K562 (cell line): Measurements from ENCODE around the gene POLD4. TPM values are rescaled to one million over a fixed set of nuclear protein-coding genes. Genes with fewer than 3 reads are reported as not detected.

Experiments
- ARID3B ChIP-seq: fragments of 250-450 bp; sonication (Bioruptor Pico); IDR thresholded peaks from 2 replicates; pipeline ENCODE4 v1.4.0; 2020; ENCODE audit warnings: borderline replicate concordance
- ATF2 ChIP-seq: sonication (generic); formaldehyde crosslinking; IDR thresholded peaks from 2 replicates; pipeline ENCODE4 v1.8.1; 2022; ENCODE audit warnings: missing genetic modification reagents
- ATF4 ChIP-seq: fragments of 450-650 bp; formaldehyde crosslinking; IDR thresholded peaks from 2 replicates; pipeline ENCODE4 v1.4.0; 2022; ENCODE audit warnings: mild to moderate bottlenecking, moderate library complexity
- ELK3 ChIP-seq: fragments of 450-650 bp; formaldehyde crosslinking; IDR thresholded peaks from 2 replicates; pipeline ENCODE4 v1.4.0; 2020; ENCODE audit warnings: mild to moderate bottlenecking
- ESRRB ChIP-seq: fragments of 250-450 bp; sonication (Bioruptor Pico); IDR thresholded peaks from 2 replicates; pipeline ENCODE4 v1.5.0; 2020; ENCODE audit warnings: mild to moderate bottlenecking, moderate library complexity, borderline replicate concordance
- FOXK2 ChIP-seq, 2 experiments: fragments of 450-650 bp; IDR thresholded peaks in 1 of 2; conservative IDR thresholded peaks in 1 of 2; 2 replicates each; pipeline ENCODE4 v1.6.1; 2016; ENCODE audit warnings: low read depth in 2 of 2, mild to moderate bottlenecking in 1 of 2
- HBP1 ChIP-seq: fragments of 450-650 bp; formaldehyde crosslinking; IDR thresholded peaks from 2 replicates; pipeline ENCODE4 v1.4.0; 2022; ENCODE audit warnings: missing genetic modification characterization
- HNRNPUL1 ChIP-seq: fragments of 200-400 bp; formaldehyde crosslinking; IDR thresholded peaks from 2 replicates; pipeline ENCODE4 v1.6.1; 2017; ENCODE audit warnings: low read length
- KDM4B ChIP-seq, 2 experiments: fragments of 450-650 bp in 1 of 2; sonication (generic) in 1 of 2; IDR thresholded peaks; 2 replicates each; pipeline ENCODE4 v1.6.1; 2016 to 2017; ENCODE audit warnings: borderline replicate concordance in 2 of 2, antibody characterized with exemption in 1 of 2, low read depth in 1 of 2, mild to moderate bottlenecking in 1 of 2
- MBD2 ChIP-seq: sonication (generic); IDR thresholded peaks from 2 replicates; pipeline ENCODE4 v1.6.1; 2016; ENCODE audit warnings: low read depth, borderline replicate concordance
- MYNN ChIP-seq, 2 experiments: sonication (generic); formaldehyde crosslinking in 1 of 2; IDR thresholded peaks; 2 replicates each; pipeline versions ENCODE4 v1.5.0 to v1.6.1; 2016 to 2020; ENCODE audit warnings: antibody characterized with exemption in 1 of 2, missing genetic modification reagents in 1 of 2
- NUFIP1 ChIP-seq: fragments of 450-650 bp; IDR thresholded peaks from 2 replicates; pipeline ENCODE4 v1.6.1; 2018; ENCODE audit not compliant: partially characterized antibody
- RBM22 ChIP-seq: fragments of 200-400 bp; formaldehyde crosslinking; IDR thresholded peaks from 2 replicates; pipeline ENCODE4 v1.6.1; 2018; ENCODE audit warnings: low read length, low read depth; ENCODE audit not compliant: poor library complexity, severe bottlenecking
- RBM39 ChIP-seq: fragments of 200-400 bp; formaldehyde crosslinking; optimal IDR thresholded peaks from 2 replicates; pipeline ENCODE3; 2018; ENCODE audit warnings: low read depth, low read length
- SAP30 ChIP-seq: fragments of 200-600 bp; sonication (generic); IDR thresholded peaks from 2 replicates; pipeline ENCODE4 v1.6.1; 2012; ENCODE audit warnings: borderline replicate concordance, low read depth, mild to moderate bottlenecking, moderate library complexity, low read length, control low read depth, inconsistent platforms; ENCODE audit not compliant: insufficient read depth, poor library complexity, severe bottlenecking
- TSC22D4 ChIP-seq: fragments of 450-650 bp; IDR thresholded peaks from 2 replicates; pipeline ENCODE4 v1.6.1; 2016; ENCODE audit warnings: missing genetic modification characterization, missing biosample characterization, control low read depth
- ZNF23 ChIP-seq: fragments of 250-450 bp; sonication (Bioruptor Pico); IDR thresholded peaks from 2 replicates; pipeline ENCODE4 v1.4.0; 2020; ENCODE audit warnings: mild to moderate bottlenecking
- ZNF280A ChIP-seq: fragments of 450-650 bp; IDR thresholded peaks from 2 replicates; pipeline ENCODE4 v1.6.1; 2018; ENCODE audit warnings: mild to moderate bottlenecking, low read depth; ENCODE audit not compliant: partially characterized antibody
- polyA plus RNA-seq, 8 experiments: library from polyadenylated mRNA; depleted of rRNA in 4 of 8; stranded (reverse) in 5 of 8; unstranded in 3 of 8; fragments of >200 nt; fragmentation: Nextera tagmentation in 2 of 8; fragmentation: Illumina TruSeq in 1 of 8; extraction: Ambion mirVana in 2 of 8; extraction: Trizol in 1 of 8; gene quantifications; 2 replicates each; pipeline versions ENCODE4 v1.2.1 to v1.2.3, GENCODE V29; 2011 to 2014; ENCODE audit warnings: inconsistent platforms in 1 of 8, missing spikeins in 1 of 8
- total RNA-seq, 7 experiments: library from RNA; depleted of rRNA in 6 of 7; stranded (reverse); fragments of >200 nt in 6 of 7; fragmentation: Illumina TruSeq in 2 of 7; extraction: Trizol in 2 of 7; gene quantifications; 2 replicates each; pipeline versions ENCODE4 v1.2.1 to v1.2.3, GENCODE V29; 2011 to 2021; ENCODE audit warnings: low replicate concordance in 1 of 7

POLD4 gene
- total and polyA plus RNA-seq, 9 of the 15 experiments (the other 6 are each of a cell fraction or from before 2014, with no cell fraction given), result 5.8 to 64.5 (median 18.3) TPM

- TF ChIP-seq ZNF280A (no peak), ESRRB (CRISPR knock-in tag) (no peak; the same call in 1 of the 2 replicates), RBM39 (no peak), FOXK2 (conservative IDR thresholded peaks at IDR 0.05 in 1 of 2, IDR thresholded peaks at IDR 0.05 in 1 of 2; ENCODE audit: low read depth in 2 of 2) (peak; percentile 44 to 46; a peak in 1 of 4 replicates), ATF4 (CRISPR knock-in tag) (no peak), ARID3B (0 out of 2 replicates have a peak, but pooled peaks have one; percentile 59), NUFIP1 (no peak), HBP1 (CRISPR knock-in tag) (0 out of 2 replicates have a peak, but pooled peaks have one; percentile 31), TSC22D4 (tag) (no peak), ATF2 (CRISPR knock-in tag) (no peak), SAP30 (no peak), ELK3 (CRISPR knock-in tag) (no peak), KDM4B (IDR thresholded peaks at IDR 0.05; ENCODE audit: borderline replicate concordance in 2 of 2, low read depth in 1 of 2) (peak in 1 of 2 experiments; percentile 65; a peak in 1 of 4 replicates), RBM22 (no peak), HNRNPUL1 (no peak), MYNN (IDR thresholded peaks at IDR 0.05) (peak; percentile 49; the same call in 1 of the 2 replicates), MYNN (CRISPR knock-in tag; IDR thresholded peaks at IDR 0.05) (no peak), ZNF23 (no peak), MBD2 (peak; percentile 92; the same call in 1 of the 2 replicates)
Observed at GRCh38 chr11:67353317-67354074, at the start of gene POLD4 (continued).
